NCI-H1694 treated with DMSO at 0.1 percent for 48 hours (cell line): ENCODE results near the gene DIS3L2.
"Not testable (repeated sequence)": the region's sequence is repeated elsewhere in the genome, so short reads cannot be mapped to it uniquely, and the experiment has no call there.

Source experiments
- DNase-seq: peaks from one replicate; lab custom pipeline; 2025; lab: John Stamatoyannopoulos, UW

DIS3L2 gene

DNA sequence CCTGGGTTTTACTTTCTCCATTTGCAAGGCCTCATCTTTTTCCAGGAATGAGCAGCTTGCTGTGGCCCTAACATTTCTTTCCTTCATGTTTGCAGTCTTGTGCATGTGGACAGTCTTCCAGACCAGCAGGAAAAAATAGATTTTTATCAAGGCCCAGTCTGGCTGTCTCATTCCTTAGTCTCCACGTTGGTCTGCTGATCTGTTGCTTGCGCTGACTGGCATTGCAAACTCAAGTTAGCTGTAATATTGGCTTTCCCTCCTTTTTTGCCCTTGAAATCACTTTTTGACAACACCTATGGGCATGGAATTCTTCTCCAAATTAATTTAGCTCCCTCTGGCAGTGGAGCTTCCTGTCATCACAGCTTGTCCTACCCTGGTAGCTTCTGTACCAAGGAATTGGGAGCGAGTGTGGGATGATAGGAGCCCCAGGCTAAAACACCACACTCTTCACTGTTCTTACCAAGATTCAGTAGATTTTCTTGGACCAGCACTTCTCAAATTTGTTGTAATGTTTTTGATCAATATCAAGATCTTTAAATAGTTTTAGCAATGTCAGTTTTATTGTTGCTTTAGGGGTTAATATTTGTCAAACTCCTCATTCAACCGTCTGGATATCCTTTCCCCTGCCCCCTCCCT, 48.2 kb downstream of the DIS3L2 start:
- no peak for DNase-seq

DNA sequence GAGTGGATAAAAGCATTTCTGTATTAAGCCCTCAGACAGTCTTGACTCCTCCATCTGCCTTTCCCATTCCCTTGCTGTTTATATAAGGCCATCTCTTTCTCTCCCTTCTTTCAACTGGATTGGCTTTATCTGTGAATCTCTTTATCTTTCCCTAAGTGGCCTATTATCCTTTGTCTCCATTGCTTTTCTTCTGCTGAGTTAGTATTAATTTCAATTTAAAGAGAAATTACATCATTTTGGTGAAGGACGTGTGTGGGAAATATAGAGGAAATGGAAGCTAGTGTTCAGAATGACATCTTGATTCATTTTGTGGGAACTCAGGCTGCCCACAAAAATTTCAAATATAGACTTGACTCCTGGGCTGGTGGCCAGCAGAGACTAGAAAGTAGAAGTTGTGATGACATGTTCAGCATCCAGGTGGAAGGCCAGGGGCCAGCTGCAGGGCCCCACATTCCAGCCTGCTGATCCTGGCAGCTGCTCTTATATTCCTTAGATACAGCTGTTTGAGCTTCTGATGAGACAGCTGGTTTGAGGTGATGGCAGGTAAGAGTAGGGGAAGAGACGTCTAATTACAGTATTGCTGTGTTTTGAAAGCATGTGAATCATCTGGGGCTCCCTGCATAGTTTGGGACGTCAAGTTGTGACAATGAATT, 52.3 kb downstream of the DIS3L2 start:
- DNase-seq: no peak

DNA sequence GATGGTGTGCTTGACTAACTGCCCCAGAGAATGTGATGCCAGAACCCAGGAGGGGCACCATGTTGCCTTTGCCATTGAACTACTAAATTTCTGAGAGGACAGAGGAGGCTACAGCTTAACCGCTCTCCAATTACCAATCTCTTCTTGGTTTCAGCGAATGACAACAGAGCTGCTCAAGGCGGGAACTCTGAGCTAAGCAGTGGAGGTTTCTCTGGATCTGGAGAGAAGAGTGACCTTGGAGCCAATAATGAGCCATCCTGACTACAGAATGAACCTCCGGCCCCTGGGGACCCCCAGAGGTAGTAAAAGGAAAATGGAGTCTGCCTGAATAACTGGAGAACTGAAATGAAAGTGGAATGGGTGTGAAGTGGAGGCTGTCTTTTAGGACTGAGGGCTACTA, 53.2 kb downstream of the DIS3L2 start:
- no peak for DNase-seq

DNA sequence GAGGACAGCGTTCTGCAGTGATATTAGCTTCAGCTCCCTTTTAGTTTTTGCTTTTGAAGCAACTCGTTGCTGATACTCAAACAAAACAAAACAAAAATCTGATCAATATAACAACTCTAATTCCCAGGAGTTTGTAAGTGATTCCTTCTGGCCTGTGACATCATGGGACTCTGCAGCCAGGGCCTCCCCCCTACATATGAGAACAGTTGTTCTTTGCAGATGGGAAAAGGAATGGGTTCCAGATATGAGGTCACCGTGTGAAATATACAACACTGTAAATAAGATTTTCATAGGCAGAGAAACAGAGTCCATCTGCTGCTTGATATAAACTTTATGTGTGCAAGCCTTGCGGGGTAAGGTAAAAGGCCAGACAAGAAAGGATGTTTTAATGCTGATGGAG, 56.7 kb downstream of the DIS3L2 start:
- DNase-seq: no peak

DNA sequence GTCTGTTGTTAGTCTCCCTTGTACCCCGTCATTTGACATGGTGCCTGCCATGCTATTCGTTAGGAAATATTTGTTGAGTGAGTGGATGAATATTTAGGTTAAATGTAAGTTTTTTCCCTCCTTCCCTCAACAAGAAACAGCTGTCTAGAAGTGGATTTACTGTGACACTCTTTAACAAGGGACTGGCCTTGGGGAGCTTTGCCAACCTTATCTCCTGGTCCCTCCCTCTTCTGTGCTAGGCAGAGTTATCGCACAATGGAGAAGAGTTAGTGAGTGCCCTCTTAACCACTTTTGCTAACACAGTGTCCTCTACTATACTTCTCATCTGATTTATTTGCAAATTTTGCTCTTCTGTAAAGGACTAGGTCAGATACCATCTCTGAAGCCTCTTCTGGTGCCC, 61.2 kb downstream of the DIS3L2 start:
- no peak for DNase-seq

DNA sequence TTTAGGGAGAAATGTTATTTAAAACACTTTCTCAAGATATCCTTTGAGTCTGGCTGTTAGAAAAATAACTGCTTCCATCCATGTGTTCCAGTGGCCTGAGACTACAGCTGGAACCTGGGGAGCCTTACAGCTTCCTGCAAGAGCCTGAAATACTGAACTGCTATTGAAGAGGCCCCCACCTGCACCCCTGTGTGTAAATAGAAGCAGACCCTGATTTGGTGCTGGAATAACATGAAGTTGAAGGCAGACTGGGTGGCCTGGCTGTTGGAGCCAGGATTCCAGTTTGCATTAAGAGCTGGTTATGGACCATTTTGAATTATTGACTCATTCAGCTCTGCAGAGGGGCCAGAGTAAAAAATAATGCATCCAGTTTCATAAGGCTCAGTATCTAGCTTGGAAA, 61.9 kb downstream of the DIS3L2 start:
- no peak for DNase-seq

DNA sequence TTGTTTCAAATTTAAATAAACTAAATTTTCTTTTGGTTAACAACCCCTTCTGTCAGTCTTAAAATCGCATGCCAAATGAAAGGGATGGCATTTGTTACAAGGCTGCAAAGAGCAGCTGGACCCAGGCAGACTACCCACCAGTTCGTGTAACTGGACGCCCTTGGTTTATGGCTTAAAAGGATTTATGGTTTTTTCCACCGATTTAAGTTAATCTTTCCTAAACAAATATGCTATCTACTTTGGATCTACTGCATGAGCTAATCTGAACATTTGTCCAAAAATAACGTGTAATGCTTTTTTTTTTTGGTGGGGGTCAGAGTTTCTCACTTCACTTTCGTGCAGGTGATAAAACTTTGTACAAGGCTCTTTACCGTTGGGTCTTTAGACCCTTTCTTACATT, 62.9 kb downstream of the DIS3L2 start:
- no peak for DNase-seq

DNA sequence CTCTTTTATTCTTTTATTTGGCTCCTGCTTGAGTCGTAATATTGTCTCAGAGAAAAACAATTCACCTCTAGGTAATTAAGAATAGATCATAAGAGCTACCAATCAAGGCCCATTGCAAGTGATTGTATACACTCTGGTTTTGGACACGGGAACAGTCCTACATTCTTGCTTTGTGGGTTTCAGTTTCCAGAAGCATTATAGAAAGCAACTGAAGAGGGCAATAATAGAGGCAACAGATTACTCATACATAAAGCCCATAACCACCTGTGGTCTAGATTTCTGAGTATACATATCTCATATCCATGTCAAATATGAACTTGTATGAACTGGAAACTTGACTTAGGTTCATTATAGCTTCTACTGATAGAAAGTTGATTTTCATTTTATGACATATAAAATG, 65.4 kb downstream of the DIS3L2 start:
- no peak for DNase-seq

DNA sequence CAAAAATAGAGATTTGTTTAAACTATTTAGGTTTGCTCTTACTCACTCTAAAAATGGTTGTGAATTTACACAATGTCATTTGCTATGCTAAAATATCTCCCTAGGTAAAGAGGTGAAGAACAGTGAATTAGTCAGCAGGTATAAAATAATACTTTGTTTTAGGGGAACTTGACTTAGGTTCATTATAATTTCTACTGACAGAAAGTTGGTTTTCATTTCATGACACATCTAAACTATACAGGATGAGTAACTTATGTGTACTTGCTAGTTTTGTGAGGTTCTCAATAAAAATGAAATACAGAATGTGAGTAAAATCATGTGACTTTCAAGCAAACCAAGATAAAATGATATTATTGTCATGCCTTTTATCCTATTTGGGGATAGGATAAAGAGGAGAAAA, 66.0 kb downstream of the DIS3L2 start:
- no peak for DNase-seq

DNA sequence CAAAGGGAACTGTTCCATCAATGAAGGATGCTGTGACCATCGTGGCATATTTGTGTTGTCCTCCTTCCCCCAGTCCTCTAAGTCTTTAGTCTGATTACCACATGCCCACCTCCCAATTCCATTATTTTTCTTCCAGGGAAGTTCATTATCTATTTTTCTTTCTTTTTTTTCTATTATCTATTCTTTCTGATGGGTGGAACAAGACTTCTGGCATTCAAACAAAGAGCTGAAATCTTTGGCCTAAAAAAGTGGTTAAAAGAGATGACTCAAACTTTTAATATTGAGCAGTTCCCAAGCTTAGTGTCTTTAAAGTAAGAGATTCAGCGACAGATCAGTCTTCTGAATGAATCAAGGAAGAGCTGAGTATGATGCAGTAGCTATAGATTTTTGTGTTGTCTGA, 66.6 kb downstream of the DIS3L2 start:
- no peak for DNase-seq

DNA sequence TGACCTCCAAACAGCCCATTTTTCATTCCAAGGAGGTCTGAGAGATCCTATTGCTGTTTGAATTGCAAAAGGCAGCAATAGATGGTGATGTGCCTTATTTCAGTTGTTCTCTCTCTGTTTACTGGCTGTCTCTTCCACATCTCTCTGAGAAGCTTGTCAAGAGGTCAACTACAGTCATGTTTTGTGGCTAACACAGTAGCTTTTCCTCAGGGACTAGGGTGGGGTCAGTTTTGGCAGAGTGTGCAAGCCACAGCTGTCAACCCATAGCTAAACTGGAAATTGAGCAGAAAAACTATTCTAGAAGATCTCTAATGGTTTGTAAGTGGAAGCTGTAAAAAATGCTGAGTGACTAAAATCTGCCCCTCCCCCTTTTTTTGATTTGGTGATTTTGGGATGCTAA, 67.1 kb downstream of the DIS3L2 start:
- no peak for DNase-seq

DNA sequence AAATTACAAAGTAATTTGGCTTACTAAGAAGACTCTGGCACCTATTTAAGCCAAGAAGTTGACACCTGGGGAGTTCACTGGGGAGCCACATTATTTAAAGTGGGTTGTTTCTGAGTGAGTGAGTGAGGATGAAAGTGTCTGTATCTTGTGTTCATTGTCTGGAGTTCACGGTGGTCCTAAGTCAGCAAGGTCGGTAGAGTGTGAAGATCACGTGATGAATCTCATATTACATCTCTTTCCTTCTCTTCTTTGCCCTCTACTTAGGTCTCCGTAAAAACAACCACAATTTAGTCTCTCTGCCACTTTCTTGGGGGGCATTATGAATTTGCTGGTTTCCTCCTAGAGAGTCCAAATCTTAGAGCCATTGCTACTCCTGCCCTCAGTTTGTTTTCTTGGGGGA, 67.8 kb downstream of the DIS3L2 start:
- DNase-seq: no peak

DNA sequence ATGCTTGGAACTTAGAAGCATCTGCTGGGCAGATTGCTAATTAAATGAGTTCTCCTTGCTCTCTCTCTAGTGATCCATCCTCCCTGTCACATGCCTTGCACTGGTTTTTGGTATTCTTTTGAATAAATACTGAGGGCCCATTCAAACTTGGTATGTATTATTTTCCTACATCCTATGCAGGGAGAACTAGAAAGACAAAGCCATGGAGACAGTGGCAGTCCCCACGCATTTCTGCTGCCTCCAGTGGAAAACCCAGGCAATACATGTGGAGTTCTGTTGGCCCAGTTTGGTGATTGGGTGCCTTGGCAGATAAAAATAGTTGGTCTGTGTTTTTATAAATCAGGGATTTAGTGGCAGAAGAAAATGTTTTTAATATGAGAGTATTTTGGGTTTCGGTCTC, 68.7 kb downstream of the DIS3L2 start:
- DNase-seq: peak; percentile 5

DNA sequence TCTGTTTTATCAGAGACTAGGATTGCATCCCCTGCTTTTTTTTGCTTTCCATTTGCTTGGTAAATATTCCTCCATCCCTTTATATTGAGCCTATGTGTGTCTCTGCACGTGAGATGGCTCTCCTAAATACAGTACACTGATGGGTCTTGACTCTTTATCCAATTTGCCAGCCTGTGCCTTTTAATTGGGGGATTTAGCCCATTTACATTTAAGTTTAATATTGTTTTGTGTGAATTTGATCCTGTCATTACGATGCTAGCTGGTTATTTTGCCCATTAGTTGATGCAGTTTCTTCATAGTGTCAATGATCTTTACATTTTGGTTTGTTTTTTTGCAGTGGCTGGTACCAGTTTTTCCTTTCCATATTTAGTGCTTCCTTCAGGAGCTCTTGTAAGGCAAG, 73.8 kb downstream of the DIS3L2 start:
- not testable (repeated sequence) for DNase-seq

DNA sequence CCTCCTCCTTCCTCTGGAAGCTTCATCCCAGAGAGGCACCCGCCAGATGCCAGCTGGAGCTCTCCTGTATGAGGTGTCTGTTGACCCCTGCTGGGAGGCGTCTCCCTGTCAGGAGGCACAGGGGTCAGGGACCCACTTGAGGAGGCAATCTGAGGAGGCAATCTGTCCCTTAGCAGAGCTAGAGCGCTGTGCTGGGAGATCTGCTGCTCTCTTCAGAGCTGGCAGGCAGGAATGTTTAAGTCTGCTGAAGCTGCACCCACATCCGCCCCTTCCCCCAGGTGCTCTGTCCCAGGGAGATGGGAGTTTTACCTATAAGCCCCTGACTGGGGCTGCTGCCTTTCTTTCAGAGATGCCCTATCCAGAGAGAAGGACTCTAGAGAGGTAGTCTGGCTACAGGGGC, 75.4 kb downstream of the DIS3L2 start:
- DNase-seq: not testable (repeated sequence)

DNA sequence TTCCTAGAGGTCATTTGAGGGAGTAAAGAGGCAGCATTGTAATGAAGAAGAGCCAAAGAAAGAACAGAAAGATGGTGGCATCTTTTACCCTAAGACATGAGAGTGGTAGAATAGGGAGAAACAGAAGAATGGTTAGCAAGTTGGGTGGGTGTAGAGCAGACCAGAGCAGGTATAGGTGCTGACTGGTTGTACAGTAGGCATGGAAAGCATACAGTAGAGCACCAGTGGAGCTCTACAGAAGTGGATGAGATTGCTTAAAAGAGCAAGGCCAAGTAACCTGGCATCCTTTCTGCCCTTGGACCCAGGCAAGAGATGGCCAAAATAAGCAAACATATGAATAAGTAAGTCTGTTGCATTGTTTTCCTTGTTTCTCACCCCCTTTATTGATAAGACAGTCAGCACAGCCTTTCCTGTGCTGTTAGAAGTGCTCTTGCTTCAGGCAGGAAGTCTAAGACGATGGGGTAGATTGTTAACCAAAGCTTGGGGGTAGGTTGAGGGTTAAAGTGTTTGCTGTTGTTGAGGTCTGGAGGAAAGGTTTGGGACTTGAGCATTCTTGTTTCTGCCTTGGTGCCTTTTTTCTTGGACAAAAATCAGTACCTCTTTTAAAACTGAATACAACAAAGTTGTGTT, 76.9 kb downstream of the DIS3L2 start:
- DNase-seq: no peak

DNA sequence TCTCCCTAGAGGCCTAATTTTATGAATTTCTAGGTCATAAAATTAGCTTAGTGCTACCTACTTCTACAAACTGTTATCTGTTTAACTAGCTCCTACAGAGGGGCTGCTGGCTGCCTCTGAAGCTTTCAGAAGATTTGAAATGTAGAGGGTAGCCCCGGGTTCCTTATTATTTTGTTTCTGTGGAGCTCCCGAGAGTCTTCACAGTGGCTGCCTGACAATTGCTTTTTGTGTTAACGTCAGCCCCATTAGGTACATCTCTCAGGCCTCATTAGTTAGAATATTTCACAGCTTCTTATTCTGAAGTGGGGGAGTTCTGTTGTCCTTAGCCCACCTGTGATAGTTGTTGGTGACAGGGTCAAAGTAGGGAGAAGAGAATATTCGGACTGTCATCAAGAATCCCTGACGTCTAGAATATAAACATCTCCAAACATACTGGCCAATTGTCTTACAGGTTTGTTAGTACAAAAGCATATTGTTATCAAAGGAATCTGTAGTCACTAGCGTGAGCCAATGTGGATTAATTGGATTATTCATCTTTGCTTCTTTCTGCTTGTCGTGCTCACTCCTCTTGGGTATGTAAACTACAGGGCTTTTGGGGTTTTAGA, 77.5 kb downstream of the DIS3L2 start:
- no peak for DNase-seq

DNA sequence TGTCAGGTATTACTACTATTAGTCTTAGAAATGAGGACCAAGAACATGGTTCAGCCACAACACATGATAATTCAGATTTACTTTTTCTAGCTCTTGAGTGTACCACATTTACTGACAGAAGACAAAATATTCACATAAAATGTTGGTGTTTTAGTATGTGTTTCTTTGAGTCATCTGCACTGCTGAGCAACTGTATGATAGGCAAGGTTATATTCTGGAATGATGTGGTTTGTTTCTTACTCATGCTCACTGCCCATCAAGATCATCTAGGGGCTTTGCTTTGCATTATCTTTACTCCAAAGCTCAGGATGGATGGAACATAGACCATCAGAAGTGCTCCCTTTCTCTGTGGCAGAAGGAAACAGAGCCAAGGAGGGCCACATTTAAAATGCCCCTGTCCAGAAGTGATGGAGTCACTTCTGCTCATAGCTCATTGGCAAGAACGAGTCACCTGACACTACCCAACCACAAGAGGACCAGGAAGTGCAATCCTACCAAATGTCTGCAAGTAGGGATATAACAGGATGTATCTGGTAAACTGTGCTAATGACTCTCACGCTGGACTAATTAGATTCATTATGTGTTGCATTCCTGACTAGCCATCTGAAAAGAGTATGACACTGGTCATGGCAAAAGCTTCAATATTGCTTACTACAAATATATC, 81.5 kb downstream of the DIS3L2 start:
- no peak for DNase-seq

DNA sequence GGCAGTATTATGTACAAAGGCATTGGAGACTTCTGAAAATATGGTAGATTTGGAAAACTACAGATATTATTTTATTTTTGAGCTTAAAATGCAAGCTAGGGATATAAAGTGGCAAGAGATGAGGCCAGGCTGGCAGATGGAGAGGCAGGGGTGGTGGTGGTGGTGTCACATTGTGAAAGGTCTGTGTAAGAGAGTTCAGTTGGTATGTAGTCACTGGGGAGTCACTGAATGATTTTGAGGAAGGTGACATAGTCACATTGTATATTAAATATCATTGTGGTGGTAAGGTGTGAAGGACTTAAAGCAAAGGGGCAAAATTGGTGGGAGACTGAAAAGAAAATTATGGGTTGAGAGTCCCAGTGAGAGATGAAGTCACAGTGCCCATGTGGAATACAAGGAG, 82.5 kb downstream of the DIS3L2 start:
- no peak for DNase-seq

DNA sequence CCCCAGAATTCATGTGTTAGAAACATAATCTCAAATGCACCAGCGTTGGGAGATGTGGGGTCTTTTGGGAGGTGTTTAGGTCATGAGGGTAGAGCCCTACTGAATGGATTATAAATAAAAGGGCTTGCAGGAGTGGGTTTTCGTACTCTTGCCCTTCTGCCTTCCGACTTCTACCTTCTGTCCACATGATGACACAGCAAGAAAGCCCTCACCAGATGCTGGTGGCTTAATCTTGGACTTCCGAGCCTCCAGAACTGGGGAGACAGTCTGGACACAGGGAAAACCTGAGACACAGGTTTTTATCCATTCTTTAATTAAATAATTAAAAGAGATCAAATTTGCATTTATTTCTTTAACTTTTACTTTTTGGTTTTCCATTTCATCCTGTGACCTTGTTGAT, 87.8 kb downstream of the DIS3L2 start:
- DNase-seq: no peak

DNA sequence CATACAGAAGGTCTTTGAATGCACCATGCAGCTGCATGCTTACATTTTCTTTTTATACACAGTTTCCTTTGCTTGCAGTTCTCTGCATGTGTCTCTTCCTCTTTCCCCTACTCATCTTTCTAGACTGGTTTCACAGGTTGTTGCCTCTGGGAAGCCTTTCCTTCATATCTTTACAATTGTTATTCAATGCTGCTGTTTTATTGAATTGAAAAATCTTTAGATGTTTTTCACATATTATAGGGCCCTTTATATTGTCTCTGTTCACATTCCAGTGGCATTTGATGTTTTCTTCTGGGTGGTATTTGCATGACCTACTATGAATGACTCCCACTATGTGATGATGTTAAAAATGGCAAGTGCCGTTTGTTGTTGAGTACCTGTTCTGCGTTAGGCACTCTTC, 91.1 kb downstream of the DIS3L2 start:
- no peak for DNase-seq

DNA sequence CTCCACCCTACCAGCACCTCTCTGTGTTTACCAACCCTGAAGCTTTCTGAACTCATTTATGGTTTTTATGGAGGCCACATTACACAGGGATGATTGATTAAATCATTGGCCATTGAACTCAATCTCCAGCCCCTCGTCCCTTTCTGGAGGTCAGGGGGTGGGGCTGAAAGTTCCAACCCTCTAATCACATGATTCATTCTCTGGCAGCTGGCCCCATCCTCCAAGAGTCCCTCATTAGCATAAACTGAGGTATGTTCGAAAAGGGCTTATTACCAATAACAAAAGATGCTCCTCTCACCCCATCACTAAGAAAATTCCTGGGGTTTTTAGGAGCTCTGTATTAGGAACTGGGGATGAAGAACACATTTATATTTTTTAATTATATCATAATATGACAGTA, 92.3 kb downstream of the DIS3L2 start:
- no peak for DNase-seq
